Measurements from ENCODE around the gene ADAMTS10. TPM values are rescaled to one million over a fixed set of nuclear protein-coding genes. Genes with fewer than 3 reads are reported as not detected.

ADAMTS10 gene
- total and polyA plus RNA-seq, 2 of the 8 experiments (the other 6 are each of a cell fraction or from before 2014, with no cell fraction given): 6.9 to 17.4 TPM

DNA sequence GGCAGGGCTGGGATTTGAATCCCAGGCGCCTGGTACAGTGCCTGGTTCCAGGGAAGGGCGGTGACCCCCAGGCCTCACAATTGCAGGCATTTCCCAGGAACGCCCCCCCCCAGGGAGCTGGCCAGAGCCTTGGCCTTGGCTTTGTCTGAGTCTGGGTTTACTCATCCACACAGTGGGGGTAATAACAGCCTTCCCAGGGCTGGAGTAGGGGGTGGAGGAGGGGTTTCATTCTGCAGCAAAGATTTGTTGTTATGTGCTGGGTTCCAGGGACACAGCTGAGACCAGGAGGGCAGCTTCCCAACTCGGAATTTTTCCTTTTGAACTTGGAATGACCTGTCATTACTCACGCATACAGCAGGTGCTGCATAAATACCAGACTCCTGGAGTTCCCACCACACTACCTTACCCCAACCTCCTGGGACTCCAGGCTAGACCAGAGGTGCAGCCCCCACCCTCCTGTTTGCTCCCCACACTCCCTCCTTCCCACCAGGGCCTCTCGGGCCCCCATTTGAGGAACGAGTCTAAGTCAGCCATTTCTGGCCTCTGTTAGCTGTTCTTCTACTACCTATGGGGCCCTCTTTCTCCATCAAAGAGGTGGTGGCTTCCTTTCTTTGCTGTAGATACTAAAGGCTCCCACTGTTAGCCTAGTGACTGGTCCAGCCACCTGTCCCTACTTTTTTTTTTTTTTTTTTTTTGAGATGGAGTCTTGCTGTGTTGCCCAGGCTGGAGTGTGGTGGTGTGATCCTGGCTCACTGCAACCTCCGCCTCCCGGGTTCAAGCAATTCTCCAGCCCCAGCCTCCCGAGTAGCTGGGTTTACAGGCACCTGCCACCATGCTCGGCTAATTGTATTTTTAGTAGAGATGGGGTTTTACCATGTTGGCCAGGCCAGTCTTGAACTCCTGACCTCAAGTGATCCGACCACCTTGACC, 1.6 kb upstream of the ADAMTS10 start:
- no peak overlapping the region for H3K9ac ChIP-seq (replicated peaks in 1 of 4; ENCODE audit: extremely low read depth in 1 of 4, low read depth in 3 of 4, low read length in 3 of 4)
- DNase-seq (ENCODE audit: low read depth in 1 of 2, low spot score in 2 of 2) (peak in 1 of 2 experiments; percentile 41), FAIRE-seq (peak; percentile 28)
- no peaks in the 10 kb centered on the region for H3K36me3 ChIP-seq (ENCODE audit: control insufficient read depth in 2 of 4, insufficient read depth in 4 of 4, low read length in 3 of 4)
- POLR2A ChIA-PET (ENCODE audit: partially characterized antibody): interaction anchor here (0.5 to 2.3 kb wide), 11 partner anchors 9 to 81 kb away, joined by 3 to 11 read pairs (median 4); partner anchors contain the start of gene NFILZ
- H2BK5ac ChIP-seq (ENCODE audit: low read depth, low read length): 0 out of 2 replicates have a peak overlapping the region, but pooled peaks have one; percentile 66
- H2BK15ac ChIP-seq (ENCODE audit: low read length): no peak overlapping the region
- H2BK120ac ChIP-seq (replicated peaks; ENCODE audit: low read depth, low read length): no peak overlapping the region
- no peaks in the 10 kb centered on the region for H3K9me3 ChIP-seq (ENCODE audit: insufficient read depth in 2 of 2, low read depth in 1 of 2, low read length in 1 of 2)
- peak overlapping the region; percentile 21 for H4K5ac ChIP-seq (ENCODE audit: insufficient read length, low read depth, low read length)
- no peaks in the 10 kb centered on the region for H3K27me3 ChIP-seq (replicated peaks in 1 of 4; ENCODE audit: control insufficient read depth in 3 of 4, extremely low read depth in 1 of 4, insufficient read depth in 3 of 4, low read length in 3 of 4)
- 0 out of 2 replicates have a peak overlapping the region, but pooled peaks have one; percentile 82 for H2AK5ac ChIP-seq (ENCODE audit: low read depth, low read length)
- H2BK12ac ChIP-seq (ENCODE audit: low read depth, low read length): peak overlapping the region; percentile 27; the same call in 1 of the 2 replicates
- peaks cover 3% of the 10 kb centered on the region; the same call in 1 of the 2 replicates for H3K79me1 ChIP-seq (ENCODE audit: low read depth, low read length)
- H4K91ac ChIP-seq (replicated peaks; ENCODE audit: insufficient read length, low read length): peak overlapping the region; percentile 80
- H3K23ac ChIP-seq (ENCODE audit: insufficient read length): no peak overlapping the region
- H3K4me3 ChIP-seq (ENCODE audit: extremely low read depth in 1 of 4, insufficient read depth in 2 of 4, low read depth in 3 of 4, low read length in 4 of 4): peak overlapping the region in 1 of 4 experiments; percentile 41; a peak in 1 of 8 replicates
- no peak overlapping the region for H4K8ac ChIP-seq (ENCODE audit: extremely low read depth, insufficient read depth, low read length)
- CTCF ChIA-PET (ENCODE audit: partially characterized antibody): interaction anchor here (0.7 to 3.3 kb wide), 6 partner anchors 11 to 391 kb away, joined by 3 to 21 read pairs (median 6); no protein-coding TSS in a partner anchor
- H3K23me2 ChIP-seq (ENCODE audit: low read depth, low read length): peaks cover 17% of the 10 kb centered on the region
- peaks cover 0 to 2% of the 10 kb centered on the region in 2 experiments for H4K20me1 ChIP-seq (replicated peaks in 1 of 2; ENCODE audit: control insufficient read depth in 1 of 2, insufficient read depth in 2 of 2, low read length in 2 of 2)
- H3K56ac ChIP-seq (replicated peaks; ENCODE audit: insufficient read length, low read depth, low read length): no peak overlapping the region
- peak overlapping the region; percentile 66; the same call in 1 of the 2 replicates for H2BK20ac ChIP-seq (ENCODE audit: low read length)
- H3K4ac ChIP-seq (replicated peaks; ENCODE audit: insufficient read length, low read depth, low read length): no peak overlapping the region
- H3K79me2 ChIP-seq (ENCODE audit: control insufficient read depth in 1 of 2, insufficient read depth in 2 of 2, low read length in 2 of 2): peaks cover 0 to 6% of the 10 kb centered on the region in 2 experiments; a peak in 1 of 4 replicates
- WGBS, 2 experiments (ENCODE audit: extremely low coverage in 1 of 2, insufficient coverage in 1 of 2, insufficient read length in 1 of 2, insufficient replicate concordance in 2 of 2, low coverage in 1 of 2, low lambda C conversion rate in 2 of 2, missing lambda C conversion rate in 1 of 2): 52% methylated on average over 11 of the region's 12 CpGs; no CpG with 5 or more reads in 1 of the 2 experiments
- H3K18ac ChIP-seq (ENCODE audit: extremely low read depth, low read length): peak overlapping the region; percentile 71
- H3K14ac ChIP-seq (ENCODE audit: insufficient read length): no peak overlapping the region
- no peak overlapping the region for H2AFZ ChIP-seq (ENCODE audit: low read length)
- H3K4me1 ChIP-seq (replicated peaks in 1 of 4; ENCODE audit: control insufficient read depth in 3 of 4, insufficient read depth in 4 of 4, low read length in 3 of 4): peaks cover 10 to 29% (median 19%) of the 10 kb centered on the region in 4 experiments
- peak overlapping the region; percentile 25 to 43; a peak in 3 of 4 replicates for H3K4me2 ChIP-seq (ENCODE audit: insufficient read depth in 1 of 2, low read depth in 2 of 2, low read length in 2 of 2)
- no peak overlapping the region; the same call in 1 of the 2 replicates for H3K27ac ChIP-seq (ENCODE audit: low read depth, low read length)
- no peak for TF ChIP-seq SP4 (IDR thresholded peaks at IDR 0.05; ENCODE audit: low read length)
- TF ChIP-seq CTBP2 (IDR thresholded peaks at IDR 0.05; ENCODE audit: borderline replicate concordance, insufficient read depth, insufficient read length, low read length): no peak
- no peak for TF ChIP-seq SIRT6 (IDR thresholded peaks at IDR 0.05; ENCODE audit: low read length)
- no peak for TF ChIP-seq CREB1 (IDR thresholded peaks at IDR 0.05)
- TF ChIP-seq HDAC2 (IDR thresholded peaks at IDR 0.05; ENCODE audit: borderline replicate concordance in 1 of 2, low read depth in 2 of 2, low read length in 2 of 2): peak in 1 of 2 experiments; percentile 9; a peak in 1 of 4 replicates
- no peak; the same call in none of the 2 replicates for TF ChIP-seq KDM1A (IDR thresholded peaks at IDR 0.05; ENCODE audit: borderline replicate concordance, low read length)
- TF ChIP-seq SP1 (IDR thresholded peaks at IDR 0.05; ENCODE audit: low read depth, low read length): 0 out of 2 replicates have a peak, but pooled peaks have one; percentile 2
- no peak for TF ChIP-seq PHF8 (conservative IDR thresholded peaks at IDR 0.05; ENCODE audit: low read depth, low read length)
